Heart left ventricle (tissue), 16 donors: ENCODE data around the gene SLC25A10. TPM values are rescaled to one million over a fixed set of nuclear protein-coding genes. Genes with fewer than 3 reads are reported as not detected.

Source experiments
- ATAC-seq, 4 donors: fragments of 200-7000 bp; cut with Tn5 transposase; one replicate each; pipeline ENCODE4 v1.9.1; 2020 to 2022; ENCODE audit warnings: moderate library complexity in 4 of 4, mild to moderate bottlenecking in 3 of 4, moderate number of reproducible peaks in 1 of 4
- DNase-seq, 5 donors: peaks; one replicate each; pipeline ENCODE4 v3.0.0-alpha.2; 2020
- H3K27ac ChIP-seq, 12 donors: fragments of 200-600 bp; sonication (generic) in 4 of 12; one replicate each; pipeline versions ENCODE4 v1.5.0 to v1.8.0; 2016 to 2022; ENCODE audit warnings: mild to moderate bottlenecking in 2 of 12
- H3K27me3 ChIP-seq, 9 donors: fragments of 200-600 bp; sonication (generic) in 2 of 9; one replicate each; pipeline versions ENCODE4 v1.5.1 to v1.8.0; 2016 to 2022; ENCODE audit warnings: mild to moderate bottlenecking in 3 of 9
- H3K36me3 ChIP-seq, 9 donors: fragments of 200-600 bp; sonication (generic) in 2 of 9; one replicate each; pipeline versions ENCODE4 v1.5.0 to v1.8.0; 2018 to 2022; ENCODE audit warnings: mild to moderate bottlenecking in 2 of 9
- H3K4me1 ChIP-seq, 12 donors: fragments of 200-600 bp; sonication (generic) in 4 of 12; one replicate each; pipeline versions ENCODE4 v1.5.0 to v1.8.0; 2016 to 2022; ENCODE audit warnings: mild to moderate bottlenecking in 3 of 12
- H3K4me3 ChIP-seq, 12 donors: fragments of 200-600 bp; sonication (generic) in 4 of 12; one replicate each; pipeline versions ENCODE4 v1.5.0 to v1.8.0; 2017 to 2022; ENCODE audit warnings: mild to moderate bottlenecking in 9 of 12, moderate library complexity in 4 of 12
- H3K9me3 ChIP-seq, 12 donors: fragments of 200-600 bp; sonication (generic) in 4 of 12; one replicate each; pipeline versions ENCODE4 v1.5.0 to v1.8.0; 2016 to 2022; ENCODE audit warnings: mild to moderate bottlenecking in 1 of 12
- POLR2A ChIP-seq, 2 donors: fragments of 450-650 bp; IDR thresholded peaks; one replicate each; pipeline ENCODE4 v1.6.1; 2017; ENCODE audit warnings: antibody characterized with exemption in 2 of 2, mild to moderate bottlenecking in 2 of 2, moderate library complexity in 2 of 2
- WGBS, 4 donors: extraction: QIAGEN DNeasy Blood & Tissue Kit in 2 of 4; methylation state at CpG; one replicate each; pipeline versions ENCODE4 v1.1.5 to v1.1.7; 2013 to 2018; 5-methylcytosine and 5-hydroxymethylcytosine counted together
- intact Hi-C, 10 donors: fragments of 100-400 bp; cut with DNase I; formaldehyde crosslinking; loops; one replicate each; pipeline versions ENCODE4 v1.11.1 to v1.14.2; 2022
- long read RNA-seq, 3 donors: library from polyadenylated mRNA; unstranded; transcript quantifications; one replicate each; pipeline ENCODE4 v2.0.0, GENCODE V29; 2020 to 2021
- polyA plus RNA-seq, 2 donors: library from polyadenylated mRNA; stranded (reverse); fragments of 200-250 nt; gene quantifications; one replicate each; pipeline ENCODE4 v1.2.3, GENCODE V29; 2013
- total RNA-seq, 9 donors: library from RNA; depleted of rRNA in 2 of 9; stranded (reverse); fragments of >200 nt in 2 of 9; fragmentation: NEBNext Ultra II Directional in 3 of 9; extraction: Animal tissue kit (Norgen Biotek cat#: 25700) in 3 of 9; gene quantifications; one replicate each; pipeline versions ENCODE4 v1.1.0 to v1.2.4, GENCODE V29; 2016 to 2023
- TF ChIP-seq, protein P1 (sequence below), 12 donors: fragments of 200-600 bp; sonication (generic) in 4 of 12; IDR thresholded peaks; one replicate each; pipeline versions ENCODE4 v1.5.0 to v1.8.0; 2018 to 2022; ENCODE audit warnings: antibody characterized with exemption in 12 of 12, mild to moderate bottlenecking in 5 of 12
- donor health status: ischemic (EF 13 %, LVEDD 7.1; RV severe dilation, severe dysfunction).
- donor health status: healthy with polysubstance abuse.
- donor health status: DM: no; HTN: yes; CAD: no.
- donor health status: DM: no; HTN: no; CAD: no.
- donor health status: ischemic (EF 25% LVEDD 6.9; RV normal size, moderate dysfunction).
- donor health status: ischemic (EF 25% LVEDD 5.7; RV mildly dilated, moderate dysfunction).
- donor health status: healthy.
- donor health status: DM: yes; HTN: yes; CAD: no.
- donor health status: ischemic (EF 35%, LVEDD 5.7; RV mildly dilated, moderate dysfunction).
- donor health status: nonischemic (EF 11% LVEDD 7.7; RV severe dilation, severe dysfunction).
- donor health status: DM: yes; HTN: yes; CAD: no.
- donor health status: PGD.
- donor health status: ischemic (EF 29% LVEDD 5.4; RV normal size, mild dysfunction).
- donor health status: nonischemic (EF 23%, LVEDD 6.1; RV moderate dilation, normal function).

Gene SLC25A10, protein sequence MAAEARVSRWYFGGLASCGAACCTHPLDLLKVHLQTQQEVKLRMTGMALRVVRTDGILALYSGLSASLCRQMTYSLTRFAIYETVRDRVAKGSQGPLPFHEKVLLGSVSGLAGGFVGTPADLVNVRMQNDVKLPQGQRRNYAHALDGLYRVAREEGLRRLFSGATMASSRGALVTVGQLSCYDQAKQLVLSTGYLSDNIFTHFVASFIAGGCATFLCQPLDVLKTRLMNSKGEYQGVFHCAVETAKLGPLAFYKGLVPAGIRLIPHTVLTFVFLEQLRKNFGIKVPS
- total RNA-seq: 10 to 100 TPM in 2 of 9 donors, 1 to 10 TPM in 7; 7.0 to 13.6 (median 8.2) TPM
- 10 to 100 TPM; 10.8 to 17.9 TPM for polyA plus RNA-seq
- long read RNA-seq, donor 1, transcript SLC25A10-202 (11 exons, 1,885 nt): major isoform, 11 of 18 reads
- long read RNA-seq, donor 1, partial matches to known transcripts: 0 of 18 reads
- long read RNA-seq, donor 1, other reads (novel, unspliced or antisense): 6 of 18 reads
- long read RNA-seq, donor 2, transcript SLC25A10-202 (11 exons, 1,885 nt): major isoform, 10 of 12 reads
- long read RNA-seq, donor 2, partial matches to known transcripts: 1 of 12 reads
- long read RNA-seq, donor 2, other reads (novel, unspliced or antisense): 1 of 12 reads
- long read RNA-seq, donor 3, transcript SLC25A10-202 (11 exons, 1,885 nt): major isoform, 17 of 22 reads
- long read RNA-seq, donor 3, partial matches to known transcripts: 0 of 22 reads
- long read RNA-seq, donor 3, other reads (novel, unspliced or antisense): 5 of 22 reads

DNA sequence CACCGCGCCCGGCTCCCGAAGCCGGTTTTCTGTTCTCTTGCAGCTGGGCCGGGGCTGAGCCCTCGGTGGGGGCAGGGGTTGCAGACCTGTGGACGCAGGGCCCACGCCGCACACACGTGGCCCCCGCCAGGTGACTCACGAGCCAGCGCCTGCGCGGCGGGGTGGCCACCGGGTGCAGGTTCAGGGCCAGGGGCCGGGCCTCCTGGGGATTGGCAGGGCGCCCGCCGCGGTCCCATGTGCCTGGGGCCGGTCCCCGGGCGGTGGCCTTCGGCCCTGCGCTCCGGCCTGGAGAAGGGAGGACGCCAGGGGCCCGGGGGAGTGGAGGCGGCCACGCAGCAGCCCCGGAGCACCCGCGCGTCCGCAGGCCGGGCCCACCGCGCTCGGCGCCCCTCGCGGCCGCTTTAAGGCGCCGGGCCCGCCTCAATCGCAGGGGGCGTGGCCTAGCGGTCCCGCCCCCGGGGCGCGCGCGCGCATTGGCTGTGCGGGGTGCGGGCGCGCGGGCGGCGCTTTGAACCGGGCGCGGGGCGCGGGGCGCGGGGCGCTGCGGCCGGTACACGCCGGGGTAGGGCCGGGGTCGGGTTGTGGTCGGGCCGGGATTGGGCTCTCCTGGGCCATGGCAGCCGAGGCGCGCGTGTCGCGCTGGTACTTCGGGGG is at the start of gene SLC25A10:
Gene SLC25A10 (plus strand): TSS at position 471 of the 654 bp plus-strand sequence. CDS start 143 bp downstream, at position 614.
- DNase-seq (peak; percentile 70 to 86 (median 76)), ATAC-seq (peak; percentile 33 to 83 (median 74))
- peaks cover 6 to 35% (median 27%) of the 10 kb centered on the region in 12 donors for H3K4me1 ChIP-seq
- peaks cover 0 to 16% (median 11%) of the 10 kb centered on the region in 9 donors for H3K36me3 ChIP-seq
- H3K9me3 ChIP-seq: no peaks in the 10 kb centered on the region
- intact Hi-C loops: loop anchor here in 1 of 10 donors (2.0 kb wide), 1 partner anchor 35 kb away; no protein-coding TSS in a partner anchor
- 0 to 1% (median 0%) methylated on average over 6 to 89 of the region's 89 CpGs for WGBS, 4 donors
- peak within 1 kb of the TSS; percentile 59 to 98 (median 82) for H3K4me3 ChIP-seq
- no peaks in the 10 kb centered on the region for H3K27me3 ChIP-seq
- TF ChIP-seq, protein P1, sequence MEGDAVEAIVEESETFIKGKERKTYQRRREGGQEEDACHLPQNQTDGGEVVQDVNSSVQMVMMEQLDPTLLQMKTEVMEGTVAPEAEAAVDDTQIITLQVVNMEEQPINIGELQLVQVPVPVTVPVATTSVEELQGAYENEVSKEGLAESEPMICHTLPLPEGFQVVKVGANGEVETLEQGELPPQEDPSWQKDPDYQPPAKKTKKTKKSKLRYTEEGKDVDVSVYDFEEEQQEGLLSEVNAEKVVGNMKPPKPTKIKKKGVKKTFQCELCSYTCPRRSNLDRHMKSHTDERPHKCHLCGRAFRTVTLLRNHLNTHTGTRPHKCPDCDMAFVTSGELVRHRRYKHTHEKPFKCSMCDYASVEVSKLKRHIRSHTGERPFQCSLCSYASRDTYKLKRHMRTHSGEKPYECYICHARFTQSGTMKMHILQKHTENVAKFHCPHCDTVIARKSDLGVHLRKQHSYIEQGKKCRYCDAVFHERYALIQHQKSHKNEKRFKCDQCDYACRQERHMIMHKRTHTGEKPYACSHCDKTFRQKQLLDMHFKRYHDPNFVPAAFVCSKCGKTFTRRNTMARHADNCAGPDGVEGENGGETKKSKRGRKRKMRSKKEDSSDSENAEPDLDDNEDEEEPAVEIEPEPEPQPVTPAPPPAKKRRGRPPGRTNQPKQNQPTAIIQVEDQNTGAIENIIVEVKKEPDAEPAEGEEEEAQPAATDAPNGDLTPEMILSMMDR (IDR thresholded peaks at IDR 0.05): peak in 4 of 12 donors; percentile 14 to 32 (median 20)
- TF ChIP-seq POLR2A (IDR thresholded peaks at IDR 0.05): peak in 1 of 2 donors; percentile 52
- peak within 1 kb of the TSS in 10 of 12 donors; percentile 8 to 77 (median 56) for H3K27ac ChIP-seq

DNA sequence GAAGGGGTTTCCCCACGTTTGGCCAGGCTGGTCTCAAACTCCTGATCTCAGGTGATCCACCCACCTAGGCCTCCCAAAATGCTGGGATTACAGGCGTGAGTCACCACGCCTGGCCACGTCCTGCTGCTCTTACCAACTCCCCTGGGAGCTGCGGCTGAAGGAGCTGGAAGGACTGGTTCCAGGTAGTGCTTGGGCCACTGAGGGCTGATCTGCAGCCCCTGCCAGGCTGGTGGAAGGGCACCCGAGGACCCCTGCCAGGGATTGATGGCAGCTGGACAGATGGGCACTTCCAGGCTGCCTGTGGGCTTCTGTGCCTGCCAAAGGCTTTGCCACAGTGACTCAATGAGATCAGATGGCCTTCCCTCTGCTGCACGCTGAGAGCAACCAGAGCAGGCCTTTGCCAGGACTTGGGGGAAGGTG is 48.0 kb upstream of the SLC25A10 start:
- Histone ChIP-seq H3K27me3 (no peaks in the 10 kb centered on the region), H3K4me1 (peaks cover 0 to 29% (median 16%) of the 10 kb centered on the region in 12 donors), H3K27ac (no peak overlapping the region), H3K9me3 (no peaks in the 10 kb centered on the region), H3K4me3 (no peak overlapping the region), H3K36me3 (peaks cover 0 to 18% (median 6%) of the 10 kb centered on the region in 9 donors)
- ATAC-seq (no peak), DNase-seq (no peak)
- WGBS, 4 donors: 76 to 88% (median 81%) methylated on average over 7 of the region's 7 CpGs
- intact Hi-C loops: loop anchor here in 1 of 10 donors (2.0 kb wide), 1 partner anchor 27 kb away; the partner anchor contains the start of genes NPLOC4 and TSPAN10
- TF ChIP-seq POLR2A (IDR thresholded peaks at IDR 0.05): no peak
- TF ChIP-seq, protein P1 (IDR thresholded peaks at IDR 0.05): no peak

DNA sequence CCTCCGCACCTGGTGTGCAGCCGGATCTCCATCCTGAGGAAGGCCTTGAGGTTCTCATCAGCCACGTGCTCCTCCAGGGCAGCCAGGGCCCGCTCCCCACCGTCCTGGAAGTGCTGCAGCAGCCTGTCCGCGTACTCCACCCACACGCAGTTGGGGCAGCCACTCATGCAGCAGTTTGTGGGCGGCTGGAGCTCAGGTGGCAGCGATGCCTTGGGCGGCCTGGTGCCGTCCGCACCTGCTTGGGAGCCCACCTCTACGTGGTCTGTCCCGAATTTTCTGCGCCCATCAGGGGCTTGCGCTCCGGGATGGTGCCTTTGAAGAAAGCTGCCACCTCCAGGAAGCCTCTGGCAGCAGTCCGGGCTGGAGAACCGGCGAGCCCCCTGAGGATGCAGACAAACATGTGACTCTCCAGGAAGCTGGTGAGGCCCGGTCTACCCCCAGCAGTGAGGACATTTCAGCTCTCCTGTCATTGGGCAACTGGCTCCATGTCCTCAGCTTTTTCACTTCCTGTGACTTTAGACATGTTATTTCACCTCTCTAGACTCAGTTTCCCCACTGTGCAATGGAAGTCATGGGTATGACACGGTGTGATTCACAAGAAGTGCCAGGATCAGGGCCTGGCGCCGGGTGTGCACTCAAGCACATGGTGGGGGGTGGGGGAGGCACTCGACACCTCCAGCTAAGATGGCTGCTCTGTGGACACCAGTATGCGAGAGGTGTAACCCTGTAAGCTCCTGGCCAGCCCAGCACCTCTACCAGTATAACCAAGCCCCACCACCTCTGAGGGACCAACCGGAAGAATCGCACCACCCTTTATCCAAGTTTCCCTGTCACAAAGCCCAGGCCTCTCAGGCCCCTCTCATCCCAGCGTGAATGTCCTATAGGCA is 46.6 kb upstream of the SLC25A10 start:
- Histone ChIP-seq H3K9me3 (no peaks in the 10 kb centered on the region), H3K27me3 (no peaks in the 10 kb centered on the region), H3K4me3 (peak overlapping the region; percentile 77 to 100 (median 94)), H3K36me3 (peaks cover 0 to 31% (median 14%) of the 10 kb centered on the region in 9 donors), H3K4me1 (peaks cover 0 to 29% (median 16%) of the 10 kb centered on the region in 12 donors), H3K27ac (peak overlapping the region in 11 of 12 donors; percentile 78 to 95 (median 88))
- ATAC-seq (peak in 2 of 4 donors; percentile 3 to 25), DNase-seq (peak in 1 of 5 donors; percentile 43)
- WGBS, 4 donors: 46 to 67% (median 61%) methylated on average over 14 to 30 of the region's 30 CpGs
- intact Hi-C loops: loop anchor here in 4 of 10 donors (2.0 kb wide), 2 partner anchors 17 to 29 kb away; partner anchors contain the start of genes NPLOC4 (in 3 of the 4), TSPAN10 (in 3 of the 4) and ARL16 (in 1 of the 4)
- no peak for TF ChIP-seq POLR2A (IDR thresholded peaks at IDR 0.05)
- TF ChIP-seq, protein P1 (IDR thresholded peaks at IDR 0.05): no peak
